NB4 (cell line): ENCODE results near the gene OPA1.

Source experiments
- CTCF ChIP-seq: IDR thresholded peaks from one replicate; pipeline ENCODE4 v1.5.1; 2012; ENCODE audit warnings: low read depth, low read length
- MAX ChIP-seq: IDR thresholded peaks from 2 replicates; pipeline ENCODE4 v1.6.1; 2011; ENCODE audit warnings: low read depth, low read length
- POLR2A ChIP-seq: IDR thresholded peaks from 2 replicates; pipeline ENCODE4 v1.6.1; 2011; ENCODE audit warnings: mild to moderate bottlenecking; ENCODE audit not compliant: insufficient read length; ENCODE audit errors: extremely low read depth

- no peak for TF ChIP-seq POLR2A
- no peak for TF ChIP-seq CTCF
- TF ChIP-seq MAX = no peak
Observed at GRCh38 chr3:193630005-193630404, 37.0 kb downstream of the OPA1 start.
